Neural progenitor cell (in vitro differentiated cells): Measurements from ENCODE around the gene SMOC2. TPM values are rescaled to one million over a fixed set of nuclear protein-coding genes. Genes with fewer than 3 reads are reported as not detected.
"Not testable (repeated sequence)": the region's sequence is repeated elsewhere in the genome, so short reads cannot be mapped to it uniquely, and the experiment has no call there.

Source experiments
- DNase-seq: peaks from one replicate; pipeline ENCODE4 v3.0.0-alpha.2; 2016; ENCODE audit warnings: low spot score
- H2AFZ ChIP-seq: fragments of 200-600 bp; sonication (generic); replicated peaks from 2 replicates; pipeline ENCODE4 v1.6.1; 2016; ENCODE audit warnings: antibody characterized with exemption
- H3F3A ChIP-seq: fragments of 200-600 bp; sonication (generic); 2 replicates; pipeline ENCODE4 v1.6.1; 2016; ENCODE audit warnings: antibody characterized with exemption, low read depth
- H3K27ac ChIP-seq: fragments of 200-600 bp; sonication (generic); 2 replicates; pipeline ENCODE4 v1.5.1; 2016; ENCODE audit warnings: mild to moderate bottlenecking
- H3K27me3 ChIP-seq: fragments of 200-600 bp; sonication (generic); 2 replicates; pipeline ENCODE4 v1.6.1; 2016; ENCODE audit warnings: mild to moderate bottlenecking, moderate library complexity
- H3K36me3 ChIP-seq: fragments of 200-600 bp; sonication (generic); 2 replicates; pipeline ENCODE4 v1.5.1; 2016
- H3K4me1 ChIP-seq: fragments of 200-600 bp; sonication (generic); 2 replicates; pipeline ENCODE4 v1.6.1; 2016; ENCODE audit warnings: mixed run types
- H3K4me2 ChIP-seq: fragments of 200-600 bp; sonication (generic); 2 replicates; pipeline ENCODE4 v1.6.1; 2016
- H3K4me3 ChIP-seq: fragments of 200-600 bp; sonication (generic); 2 replicates; pipeline ENCODE4 v1.5.1; 2016
- H3K79me2 ChIP-seq: fragments of 200-600 bp; sonication (generic); 2 replicates; pipeline ENCODE4 v1.6.1; 2016; ENCODE audit warnings: low read depth
- H3K9ac ChIP-seq: fragments of 200-600 bp; sonication (generic); 2 replicates; pipeline ENCODE4 v1.6.1; 2016
- H3K9me3 ChIP-seq: fragments of 200-600 bp; sonication (generic); 2 replicates; pipeline ENCODE4 v1.5.1; 2016; ENCODE audit warnings: low read depth
- H4K20me1 ChIP-seq: fragments of 200-600 bp; sonication (generic); 2 replicates; pipeline ENCODE4 v1.6.1; 2016; ENCODE audit warnings: low read depth
- H3K27ac Mint-ChIP-seq: 3 replicates; pipeline ENCODE4 v1.8.0; 2021; ENCODE audit warnings: mixed read lengths
- H3K27me3 Mint-ChIP-seq: 2 replicates; pipeline ENCODE4 v1.8.0; 2022; ENCODE audit warnings: low read depth, mild to moderate bottlenecking, inconsistent platforms, moderate library complexity, mixed read lengths; ENCODE audit not compliant: insufficient read depth
- H3K36me3 Mint-ChIP-seq: 3 replicates; pipeline ENCODE4 v1.8.0; 2021; ENCODE audit warnings: mixed read lengths
- H3K4me1 Mint-ChIP-seq: 3 replicates; pipeline ENCODE4 v1.8.0; 2021; ENCODE audit warnings: mixed read lengths
- H3K4me3 Mint-ChIP-seq: 3 replicates; pipeline ENCODE4 v1.8.0; 2021; ENCODE audit warnings: mild to moderate bottlenecking, moderate library complexity, mixed read lengths
- H3K9me3 Mint-ChIP-seq: 3 replicates; pipeline ENCODE4 v1.8.0; 2020; ENCODE audit warnings: mixed read lengths
- EZH2 ChIP-seq: fragments of 200-600 bp; sonication (generic); IDR thresholded peaks from 2 replicates; pipeline ENCODE4 v1.6.1; 2017; ENCODE audit warnings: antibody characterized with exemption, mild to moderate bottlenecking, moderate library complexity
- EZH2phosphoT487 ChIP-seq: fragments of 200-600 bp; sonication (generic); IDR thresholded peaks from 2 replicates; pipeline ENCODE4 v1.6.1; 2017; ENCODE audit warnings: antibody characterized with exemption
- total RNA-seq: library from RNA; depleted of rRNA; stranded (reverse); fragments of >200 nt; gene quantifications from 2 replicates; pipeline ENCODE4 v1.2.3, GENCODE V29; 2015; ENCODE audit warnings: low replicate concordance
- TF ChIP-seq, protein P1 (sequence below): fragments of 200-600 bp; sonication (generic); IDR thresholded peaks from 2 replicates; pipeline ENCODE4 v1.5.1; 2017; ENCODE audit warnings: antibody characterized with exemption, mild to moderate bottlenecking

SMOC2 gene
- total RNA-seq, 1 donor from 2014 or later, result 0.75 TPM

DNA sequence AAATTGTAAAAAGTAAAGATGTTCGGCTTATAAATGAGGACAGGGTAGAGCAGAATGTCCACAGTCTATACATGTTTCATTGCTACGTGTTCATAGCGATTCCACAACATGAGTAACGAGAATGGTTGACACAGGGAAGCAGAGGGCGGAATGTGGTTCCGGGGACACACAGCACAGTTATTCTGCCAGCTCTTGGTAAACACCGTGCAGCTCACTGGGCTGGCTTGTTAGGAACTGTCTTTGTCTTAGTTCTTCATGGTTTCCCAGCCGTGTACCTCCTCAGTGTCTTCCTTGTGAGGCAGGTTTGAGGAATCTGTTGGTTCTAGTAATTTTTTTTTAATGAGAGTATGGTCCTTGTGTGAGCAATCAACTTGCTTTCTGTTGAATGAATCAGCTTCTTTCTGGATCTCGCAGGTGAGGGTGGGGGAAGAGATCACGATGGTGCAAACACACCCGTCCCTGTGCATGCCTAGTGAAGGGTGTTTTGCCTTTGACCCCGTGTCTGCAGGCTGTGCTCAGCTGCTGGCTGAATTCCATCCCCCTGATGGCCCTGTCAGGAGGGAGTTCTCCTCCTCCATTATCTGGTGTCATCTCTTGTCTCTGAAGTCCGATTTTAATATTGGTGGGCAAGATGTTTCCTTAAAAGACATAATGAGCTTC is 168.2 kb downstream of the SMOC2 start:
- no peak overlapping the region for H3K27ac ChIP-seq
- no peaks in the 10 kb centered on the region for H3K79me2 ChIP-seq
- no peak overlapping the region for H3K27ac Mint-ChIP-seq
- H3K27me3 ChIP-seq, result no peaks in the 10 kb centered on the region
- H3F3A ChIP-seq, result no peaks in the 10 kb centered on the region
- peaks cover 3% of the 10 kb centered on the region for H3K9me3 Mint-ChIP-seq
- TF ChIP-seq, protein P1, sequence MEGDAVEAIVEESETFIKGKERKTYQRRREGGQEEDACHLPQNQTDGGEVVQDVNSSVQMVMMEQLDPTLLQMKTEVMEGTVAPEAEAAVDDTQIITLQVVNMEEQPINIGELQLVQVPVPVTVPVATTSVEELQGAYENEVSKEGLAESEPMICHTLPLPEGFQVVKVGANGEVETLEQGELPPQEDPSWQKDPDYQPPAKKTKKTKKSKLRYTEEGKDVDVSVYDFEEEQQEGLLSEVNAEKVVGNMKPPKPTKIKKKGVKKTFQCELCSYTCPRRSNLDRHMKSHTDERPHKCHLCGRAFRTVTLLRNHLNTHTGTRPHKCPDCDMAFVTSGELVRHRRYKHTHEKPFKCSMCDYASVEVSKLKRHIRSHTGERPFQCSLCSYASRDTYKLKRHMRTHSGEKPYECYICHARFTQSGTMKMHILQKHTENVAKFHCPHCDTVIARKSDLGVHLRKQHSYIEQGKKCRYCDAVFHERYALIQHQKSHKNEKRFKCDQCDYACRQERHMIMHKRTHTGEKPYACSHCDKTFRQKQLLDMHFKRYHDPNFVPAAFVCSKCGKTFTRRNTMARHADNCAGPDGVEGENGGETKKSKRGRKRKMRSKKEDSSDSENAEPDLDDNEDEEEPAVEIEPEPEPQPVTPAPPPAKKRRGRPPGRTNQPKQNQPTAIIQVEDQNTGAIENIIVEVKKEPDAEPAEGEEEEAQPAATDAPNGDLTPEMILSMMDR, result no peak
- TF ChIP-seq EZH2 (no peak), EZH2phosphoT487 (no peak)
- no peaks in the 10 kb centered on the region for H4K20me1 ChIP-seq
- no peaks in the 10 kb centered on the region for H3K36me3 ChIP-seq
- no peaks in the 10 kb centered on the region for H3K36me3 Mint-ChIP-seq
- no peak overlapping the region for H3K9ac ChIP-seq
- H3K9me3 ChIP-seq, result no peaks in the 10 kb centered on the region
- H2AFZ ChIP-seq, result no peak overlapping the region
- no peak overlapping the region for H3K4me3 Mint-ChIP-seq
- H3K4me2 ChIP-seq, result no peak overlapping the region
- H3K4me3 ChIP-seq, result no peak overlapping the region
- DNase-seq, result no peak
- peaks cover 12% of the 10 kb centered on the region for H3K27me3 Mint-ChIP-seq
- peaks cover 9% of the 10 kb centered on the region for H3K4me1 ChIP-seq
- peaks cover 17% of the 10 kb centered on the region for H3K4me1 Mint-ChIP-seq

DNA sequence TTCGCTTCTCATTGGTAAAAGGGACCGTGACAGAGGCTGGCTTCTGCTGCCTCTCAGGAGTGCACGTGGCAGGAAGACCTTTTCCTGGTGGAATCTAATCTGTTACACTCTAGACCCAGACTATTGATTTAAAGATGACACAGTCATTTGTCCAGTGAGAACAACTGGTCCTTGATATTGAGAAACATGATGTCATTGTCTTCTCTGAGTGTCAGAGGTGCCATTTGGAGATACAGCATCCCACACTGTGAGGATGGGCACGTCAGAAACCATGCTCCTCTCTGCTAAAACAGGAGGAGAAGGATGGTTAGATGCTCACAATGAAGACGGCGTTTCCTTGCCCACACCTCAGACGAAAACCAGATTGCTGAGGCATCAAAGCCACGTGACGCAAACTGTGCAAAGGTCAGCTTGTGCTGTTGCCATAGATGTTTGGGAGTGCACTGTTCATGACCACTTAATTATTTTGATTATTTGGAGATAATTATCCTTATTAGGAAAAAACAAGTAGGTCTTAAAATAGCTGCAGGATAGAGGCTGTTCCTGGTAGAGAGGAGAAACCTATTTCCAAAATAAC is 169.0 kb downstream of the SMOC2 start:
- Histone ChIP-seq H3K9ac (no peak overlapping the region), H2AFZ (no peak overlapping the region), H3K4me2 (no peak overlapping the region), H3K4me3 (no peak overlapping the region), H3K36me3 (no peaks in the 10 kb centered on the region), H3F3A (no peaks in the 10 kb centered on the region), H3K27me3 (no peaks in the 10 kb centered on the region), H3K79me2 (no peaks in the 10 kb centered on the region), H3K27ac (no peak overlapping the region), H4K20me1 (no peaks in the 10 kb centered on the region), H3K4me1 (peaks cover 9% of the 10 kb centered on the region), H3K9me3 (no peaks in the 10 kb centered on the region)
- TF ChIP-seq, protein P1, result no peak
- TF ChIP-seq EZH2, result no peak
- no peak for TF ChIP-seq EZH2phosphoT487
- Mint-ChIP-seq H3K4me3 (no peak overlapping the region), H3K27me3 (peaks cover 9% of the 10 kb centered on the region), H3K9me3 (peaks cover 3% of the 10 kb centered on the region), H3K4me1 (peaks cover 17% of the 10 kb centered on the region), H3K27ac (no peak overlapping the region), H3K36me3 (no peaks in the 10 kb centered on the region)
- no peak for DNase-seq

DNA sequence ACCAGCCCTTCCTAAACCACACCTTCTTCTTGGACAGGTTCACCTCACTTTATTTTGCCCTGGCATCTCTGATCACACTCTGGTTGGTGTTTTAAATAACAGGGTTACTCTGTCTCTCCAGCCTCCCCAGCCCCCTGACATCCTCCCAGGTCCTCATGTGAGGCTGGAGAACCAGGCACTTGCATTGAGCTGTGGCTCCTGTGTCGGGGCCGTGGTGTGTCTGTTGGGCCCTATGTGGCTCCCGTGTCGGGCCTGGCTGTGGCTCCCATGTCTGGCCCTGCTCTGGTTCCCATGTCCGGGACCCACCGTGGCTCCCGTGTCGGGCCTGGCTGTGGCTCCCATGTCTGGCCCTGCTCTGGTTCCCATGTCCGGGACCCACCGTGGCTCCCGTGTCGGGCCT is 170.0 kb downstream of the SMOC2 start:
- H3K4me1 ChIP-seq, H3K27ac ChIP-seq, H2AFZ ChIP-seq, H3K27me3 ChIP-seq, H3K36me3 ChIP-seq, H3K9ac ChIP-seq, H3K27me3 Mint-ChIP-seq, H3K4me3 ChIP-seq, H3K79me2 ChIP-seq, H3K9me3 ChIP-seq, DNase-seq, H4K20me1 ChIP-seq, H3K36me3 Mint-ChIP-seq, H3K4me2 ChIP-seq, H3K9me3 Mint-ChIP-seq, H3F3A ChIP-seq, H3K4me3 Mint-ChIP-seq, H3K27ac Mint-ChIP-seq: not testable (repeated sequence)
- peaks cover 17% of the 10 kb centered on the region for H3K4me1 Mint-ChIP-seq

DNA sequence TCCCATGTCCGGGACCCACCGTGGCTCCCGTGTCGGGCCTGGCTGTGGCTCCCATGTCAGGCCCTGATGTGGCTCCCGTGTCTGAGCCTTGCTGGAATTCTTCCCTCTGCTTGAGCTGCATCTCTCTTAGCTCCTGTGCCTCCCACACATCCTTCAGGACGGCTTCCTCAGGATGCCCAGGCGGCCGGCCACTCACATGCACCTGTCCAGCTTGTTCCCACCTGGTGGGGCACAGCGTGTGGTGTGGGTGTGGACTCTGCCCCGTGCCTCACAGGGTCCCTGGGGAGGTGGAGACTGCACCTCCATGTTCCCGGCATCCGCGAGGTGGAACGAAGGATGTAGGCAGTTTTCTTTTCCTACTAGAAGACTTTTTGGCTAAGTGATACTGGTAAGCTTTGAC is 170.7 kb downstream of the SMOC2 start:
- H3F3A ChIP-seq, result no peaks in the 10 kb centered on the region
- TF ChIP-seq, protein P1, result no peak
- TF ChIP-seq EZH2 (no peak), EZH2phosphoT487 (no peak)
- no peak overlapping the region for H3K27ac Mint-ChIP-seq

More for the DNA sequence above, 170.7 kb downstream of the SMOC2 start:
- H3K9ac ChIP-seq, result no peak overlapping the region
- H3K27me3 ChIP-seq, result no peaks in the 10 kb centered on the region
- Mint-ChIP-seq H3K4me3 (no peak overlapping the region), H3K36me3 (no peaks in the 10 kb centered on the region), H3K4me1 (peaks cover 17% of the 10 kb centered on the region), H3K27me3 (peaks cover 13% of the 10 kb centered on the region), H3K9me3 (peaks cover 8% of the 10 kb centered on the region)
- peaks cover 9% of the 10 kb centered on the region for H3K4me1 ChIP-seq
- H3K79me2 ChIP-seq, result no peaks in the 10 kb centered on the region
- H2AFZ ChIP-seq, result no peak overlapping the region
- no peak overlapping the region for H3K4me3 ChIP-seq
- DNase-seq, result no peak
- no peaks in the 10 kb centered on the region for H3K36me3 ChIP-seq
- no peak overlapping the region for H3K4me2 ChIP-seq
- no peaks in the 10 kb centered on the region for H3K9me3 ChIP-seq
- H4K20me1 ChIP-seq, result no peaks in the 10 kb centered on the region
- no peak overlapping the region for H3K27ac ChIP-seq
